HG02610 (cell line): ENCODE data around the gene AIFM2.
A peak's percentile ranks its signal among the peaks of the same experiment; 100 is the strongest.

Experiments used
- ATAC-seq: cut with Tn5 transposase; IDR thresholded peaks from one replicate; pipeline ENCODE4 v1.9.1; 2021; ENCODE audit warnings: mild to moderate bottlenecking, moderate library complexity; ENCODE audit not compliant: unreplicated experiment

The AIFM2 gene

GRCh38 chr10:70146489-70147258 lies 14.0 kb upstream of the AIFM2 start, which contains the start of gene TYSND1:
TSS of gene TYSND1 (minus strand) at chr10:70146700. CDS start at chr10:70146586, 114 bp downstream.
- peak; percentile 92 for ATAC-seq

DNA sequence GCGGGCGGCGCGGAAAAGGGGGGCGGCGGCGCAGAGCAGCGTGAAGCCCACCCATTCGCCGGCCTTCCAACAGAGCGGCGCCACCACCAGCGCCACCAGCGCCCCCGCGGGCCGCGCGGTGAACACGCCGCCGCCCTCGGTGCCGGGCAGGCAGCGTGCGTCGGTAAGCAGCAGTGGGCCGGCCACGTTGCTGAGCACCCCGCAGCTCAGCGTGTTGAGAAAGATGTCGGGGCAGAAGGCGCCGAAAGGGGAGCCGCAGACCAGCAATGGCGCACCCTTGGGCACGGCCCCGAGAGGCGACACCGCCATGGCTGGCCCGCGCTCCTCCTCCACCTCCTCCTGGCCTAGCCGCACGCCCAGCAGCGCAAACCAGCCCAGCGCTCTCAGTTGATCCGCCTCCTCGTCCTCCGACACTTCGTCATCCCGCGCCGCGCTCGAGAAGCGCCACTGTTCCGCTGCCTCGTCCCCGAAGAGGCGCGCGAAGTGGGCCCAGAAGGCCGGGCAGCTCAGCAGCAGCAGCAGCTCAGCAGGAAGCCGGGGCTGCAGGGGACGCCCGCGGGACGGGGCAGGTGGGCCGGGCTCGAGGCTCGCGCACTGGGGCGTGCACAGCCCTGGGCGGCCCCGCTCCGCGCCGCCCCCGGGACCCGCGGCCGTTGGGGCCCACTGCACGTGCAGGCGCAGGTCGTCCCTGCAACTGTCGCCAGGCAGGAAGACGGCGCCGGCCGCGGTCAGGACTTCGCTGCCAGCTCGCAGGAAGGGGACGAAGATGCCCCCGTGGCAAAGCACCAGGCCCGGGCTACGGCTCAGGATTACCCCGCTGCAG lies 13.3 kb upstream of the AIFM2 start:
- ATAC-seq, result peak; percentile 49

DNA sequence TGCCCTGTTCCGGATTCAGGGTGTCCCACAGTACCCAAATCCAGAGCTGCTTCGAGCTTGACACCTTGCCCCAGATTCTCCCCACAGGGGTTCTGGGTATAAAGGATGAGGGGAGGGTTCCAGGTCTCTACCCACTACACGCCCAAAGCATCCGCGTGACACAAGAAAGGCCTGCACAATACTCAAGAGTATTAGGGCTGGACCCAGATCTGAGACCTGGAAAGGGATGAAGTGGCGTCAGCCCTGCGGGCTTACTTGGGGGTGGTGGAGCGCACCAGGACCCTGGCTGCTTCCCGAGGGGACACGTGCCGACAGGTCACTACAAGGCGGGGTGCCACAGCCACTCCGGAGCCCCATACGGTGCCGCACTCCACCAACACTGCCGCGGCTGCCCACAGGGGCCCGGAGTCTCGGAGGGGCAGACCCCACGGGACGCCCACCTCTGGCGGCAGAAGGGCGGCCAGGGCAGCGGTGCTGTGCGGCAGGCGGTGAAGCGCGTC lies 12.6 kb upstream of the AIFM2 start:
- ATAC-seq, result peak; percentile 10

DNA sequence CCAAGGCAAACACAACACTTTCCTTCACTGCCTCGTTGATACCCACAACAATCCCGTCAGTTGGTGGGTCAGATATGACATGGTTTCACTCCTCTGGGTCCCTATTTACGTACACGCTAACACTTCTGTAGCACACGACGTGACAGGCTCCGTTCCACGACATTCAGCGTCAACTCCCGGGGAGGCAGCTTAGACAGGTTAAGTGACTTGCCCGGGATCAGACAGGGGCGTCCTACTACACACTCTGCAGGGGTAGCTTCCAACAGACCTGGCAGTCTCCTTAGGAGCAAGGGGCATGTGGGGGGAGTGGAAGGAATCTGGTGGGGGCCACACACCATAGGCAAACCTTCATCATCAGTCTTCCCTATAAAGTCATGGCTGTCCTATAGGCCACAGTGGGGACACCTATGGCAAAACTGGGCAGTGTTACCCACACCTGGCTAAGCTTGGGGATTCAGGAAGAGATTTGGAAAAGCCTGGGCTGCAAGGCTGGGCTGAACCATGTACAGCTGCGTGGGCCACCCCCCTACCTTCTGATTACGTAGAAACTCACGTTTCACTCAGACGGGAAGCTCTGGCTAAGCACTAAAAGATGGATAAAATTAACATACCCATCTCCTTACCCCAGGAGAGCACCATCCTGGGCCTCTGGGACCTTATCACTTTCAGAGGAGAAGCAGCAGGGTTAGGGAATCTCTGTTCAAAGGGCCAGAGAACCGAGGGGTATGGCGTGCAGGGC lies 11.9 kb upstream of the AIFM2 start:
- no peak for ATAC-seq

DNA sequence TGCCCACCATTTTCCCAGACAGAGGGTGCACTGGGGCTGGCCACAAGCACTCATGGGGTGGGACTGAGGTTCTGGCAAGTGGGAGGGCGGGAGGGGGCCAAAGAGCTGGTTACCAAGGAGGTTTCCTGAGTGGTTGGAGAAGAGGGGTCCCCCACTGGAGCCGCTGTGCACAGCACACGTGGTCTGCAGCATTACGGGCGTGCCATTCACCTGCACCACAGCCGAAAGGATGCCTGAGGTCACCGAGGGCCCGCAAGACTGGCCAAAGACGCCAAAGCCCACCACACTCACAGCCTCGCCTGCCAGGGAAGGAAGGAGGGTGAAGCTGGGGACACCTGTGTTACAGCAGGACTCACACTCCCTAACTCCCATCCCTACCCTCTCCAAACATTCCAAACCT lies 9.9 kb upstream of the AIFM2 start:
- ATAC-seq, result no peak

- no peak for ATAC-seq
These were observed 7.7 kb upstream of the AIFM2 start for GRCh38 chr10:70140297-70140696.

DNA sequence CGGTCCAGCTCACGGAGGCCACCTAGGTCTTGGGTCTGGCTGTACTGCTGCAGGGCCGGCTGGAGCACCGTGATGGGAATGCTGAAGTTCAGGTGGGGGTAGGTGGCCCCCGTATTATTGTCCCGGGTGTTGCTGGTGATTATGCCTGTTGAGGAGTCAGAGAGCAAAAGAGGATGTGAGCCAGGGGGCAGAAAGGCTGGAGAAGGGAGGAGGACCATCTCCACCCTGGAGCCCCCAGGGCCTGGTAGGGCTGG lies 7.3 kb upstream of the AIFM2 start:
- no peak for ATAC-seq

DNA sequence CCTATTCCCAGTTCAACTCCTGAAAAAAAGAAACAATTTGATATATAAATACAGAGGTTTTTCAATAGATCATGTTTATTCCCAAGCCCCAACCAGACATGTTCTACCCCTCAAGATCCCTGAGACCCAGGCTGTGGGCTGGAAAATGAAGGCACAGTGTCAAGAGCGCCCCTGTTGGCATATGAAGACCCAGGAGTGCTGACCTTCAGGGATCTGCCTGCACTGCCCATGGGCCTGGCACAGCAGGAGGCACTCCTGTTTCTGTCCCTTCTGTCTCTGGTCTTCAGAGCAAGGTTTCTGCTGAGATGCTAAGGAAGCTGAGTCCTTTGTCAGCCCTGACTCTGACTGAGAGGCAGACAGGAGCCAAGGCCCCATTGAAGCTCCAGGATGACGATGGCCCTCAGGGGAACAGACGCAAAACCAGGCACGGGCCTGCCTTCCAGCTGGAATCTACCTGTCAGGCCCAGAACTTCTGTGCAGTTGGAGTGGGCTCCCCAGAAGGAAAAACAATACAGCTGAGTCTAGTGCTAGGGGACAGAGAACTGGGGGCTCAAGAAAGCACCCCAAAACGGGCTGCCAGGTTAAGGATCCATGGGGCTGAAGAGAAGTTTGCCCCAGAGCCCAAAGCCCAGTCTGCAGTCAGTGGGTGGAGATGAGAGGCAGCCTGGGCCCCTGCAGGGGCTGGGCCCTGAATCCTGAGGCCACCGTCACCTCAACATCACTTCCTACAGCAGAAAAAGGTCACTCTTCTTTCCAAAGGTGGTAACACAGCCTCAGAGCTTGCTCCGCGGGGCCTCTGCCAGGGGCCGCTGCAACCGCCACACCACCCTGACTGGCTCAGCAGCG lies 6.7 kb upstream of the AIFM2 start:
- no peak for ATAC-seq

DNA sequence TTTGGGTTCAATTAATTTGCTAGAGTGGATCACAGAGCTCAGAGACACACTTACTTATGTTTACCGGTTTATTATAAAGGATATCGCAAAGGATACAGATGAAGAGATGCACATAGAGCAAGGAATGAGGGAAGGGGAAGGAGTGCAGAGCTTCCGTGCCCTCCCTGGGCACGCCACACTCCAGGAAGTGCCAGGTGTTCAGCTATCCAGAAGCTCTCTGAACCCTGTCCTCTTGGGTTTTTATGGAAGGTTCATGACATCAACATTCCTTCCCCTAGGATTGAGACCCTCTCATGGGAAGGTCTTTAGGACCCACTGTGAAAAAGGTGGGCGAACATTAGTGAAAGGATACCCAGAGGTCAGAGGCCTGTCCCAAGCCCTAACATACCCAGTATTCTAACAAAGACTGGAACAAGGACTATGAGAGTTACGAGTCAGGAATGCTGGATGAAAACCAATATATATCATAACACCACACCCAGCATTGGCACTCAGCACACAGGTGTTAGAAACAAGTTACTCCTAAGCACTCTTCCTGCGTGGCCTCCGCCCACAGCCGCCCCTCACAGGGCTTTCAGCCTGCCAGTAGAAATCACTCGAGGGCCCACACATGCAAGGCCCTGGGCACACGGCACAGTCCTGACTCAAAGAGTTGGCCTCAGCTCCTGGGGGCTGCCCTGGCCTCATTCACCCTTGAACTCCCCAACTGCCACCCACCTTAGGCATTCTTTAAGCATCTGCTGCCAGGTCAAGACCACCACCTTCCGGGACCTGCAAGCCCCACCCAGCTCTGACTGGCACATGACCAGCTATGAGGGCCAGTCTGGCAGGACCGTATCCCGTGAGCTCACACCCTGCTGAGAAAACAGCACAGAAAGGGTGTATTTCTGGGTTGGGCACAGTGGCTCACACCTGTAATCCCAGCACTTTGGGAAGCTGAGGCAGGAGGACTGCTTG lies 5.6 kb upstream of the AIFM2 start:
- ATAC-seq, result no peak

DNA sequence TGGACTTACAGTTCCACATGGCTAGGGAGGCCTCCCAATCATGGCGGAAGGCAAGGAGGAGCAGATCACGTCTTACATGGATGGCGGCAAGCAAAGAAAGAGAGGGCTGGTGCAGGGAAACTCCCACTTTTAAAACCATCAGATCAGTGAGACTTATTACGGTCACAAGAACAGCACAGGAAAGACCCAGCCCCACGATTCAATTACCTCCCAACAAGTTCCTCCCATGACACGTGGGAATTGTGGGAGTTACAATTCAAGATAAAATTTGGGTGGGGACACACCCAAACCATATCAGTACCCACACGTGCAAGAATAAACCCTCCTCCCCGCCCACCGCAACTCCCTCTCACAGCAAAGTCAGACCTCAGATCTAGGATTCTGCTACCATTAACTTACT lies 4.5 kb upstream of the AIFM2 start:
- no peak for ATAC-seq

DNA sequence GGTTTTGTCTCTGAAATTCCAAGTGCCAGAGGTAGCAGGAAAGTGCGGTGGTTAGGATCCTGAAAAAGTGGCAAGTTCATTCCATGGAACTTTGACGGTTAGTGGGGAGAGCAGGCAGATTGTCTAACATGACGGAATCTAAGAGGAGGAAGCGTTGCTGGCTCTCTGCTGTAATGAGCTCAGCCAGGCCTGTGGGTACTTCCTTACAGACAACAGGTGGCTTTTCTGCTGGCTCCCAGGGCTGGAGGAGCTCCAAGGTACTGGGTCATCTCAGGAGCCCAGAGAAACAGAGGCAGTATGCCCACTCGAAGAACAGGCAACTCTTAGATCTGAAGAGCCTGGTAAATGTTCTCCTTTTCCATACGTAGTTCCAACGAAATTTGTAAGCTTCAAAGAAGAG lies 3.1 kb upstream of the AIFM2 start:
- no peak for ATAC-seq

DNA sequence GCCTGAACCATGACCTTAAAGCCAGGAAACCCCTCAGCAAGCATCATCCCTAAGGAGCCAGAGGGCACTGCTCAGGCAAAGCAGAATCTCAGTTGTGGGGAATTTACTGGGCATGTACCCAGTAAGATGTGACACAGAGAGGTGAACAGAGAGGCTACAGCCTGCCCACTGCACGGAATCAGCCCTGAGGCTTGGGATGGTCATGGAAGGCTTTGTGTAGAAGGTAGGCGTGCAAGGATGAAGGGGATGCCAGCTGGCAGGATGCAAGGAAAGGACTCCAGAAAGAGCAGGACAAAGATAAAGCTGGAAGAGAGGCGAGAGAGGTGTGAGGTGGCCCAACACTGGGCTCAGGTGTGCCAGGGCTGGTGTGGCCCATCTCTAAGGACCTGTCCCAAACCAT lies 2.4 kb upstream of the AIFM2 start:
- no peak for ATAC-seq

GRCh38 chr10:70131560-70131937 lies 1.1 kb downstream of the AIFM2 start:
- no peak for ATAC-seq

GRCh38 chr10:70130878-70131559 lies 1.6 kb downstream of the AIFM2 start:
- no peak for ATAC-seq

DNA sequence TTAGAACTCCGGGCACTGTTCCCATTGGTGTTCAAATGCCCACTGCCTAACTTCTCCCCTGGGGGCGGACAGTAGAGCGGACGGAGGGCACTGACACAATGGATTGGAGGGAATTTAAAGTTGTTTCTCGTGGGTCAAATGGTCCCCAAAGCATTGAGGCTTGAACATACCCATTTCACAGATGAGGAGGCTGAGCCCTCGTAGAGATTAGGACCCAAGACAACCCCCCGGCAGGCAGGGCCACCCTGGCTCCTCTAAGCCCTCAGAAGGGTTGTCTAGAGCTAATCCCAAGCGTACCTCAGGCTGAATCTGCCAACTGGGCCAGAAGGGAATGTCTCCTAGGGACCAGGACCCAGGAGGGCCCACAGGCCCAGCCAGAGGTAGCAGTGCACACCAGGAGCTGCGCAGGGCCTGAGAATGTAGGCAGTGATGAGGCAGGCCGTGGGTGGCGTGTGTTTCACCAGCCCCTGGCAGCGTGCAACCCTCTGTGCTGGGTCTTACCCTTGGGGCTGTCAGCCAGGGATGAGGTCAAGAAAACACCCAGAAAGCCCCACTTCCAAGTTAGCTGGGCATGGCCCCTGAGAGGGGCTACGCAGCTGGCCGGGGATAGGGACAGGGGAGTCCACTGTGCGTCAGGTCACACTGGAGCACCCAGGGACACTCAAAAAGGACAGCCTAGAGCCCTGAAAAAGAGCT lies 5.8 kb downstream of the AIFM2 start:
- no peak for ATAC-seq

DNA sequence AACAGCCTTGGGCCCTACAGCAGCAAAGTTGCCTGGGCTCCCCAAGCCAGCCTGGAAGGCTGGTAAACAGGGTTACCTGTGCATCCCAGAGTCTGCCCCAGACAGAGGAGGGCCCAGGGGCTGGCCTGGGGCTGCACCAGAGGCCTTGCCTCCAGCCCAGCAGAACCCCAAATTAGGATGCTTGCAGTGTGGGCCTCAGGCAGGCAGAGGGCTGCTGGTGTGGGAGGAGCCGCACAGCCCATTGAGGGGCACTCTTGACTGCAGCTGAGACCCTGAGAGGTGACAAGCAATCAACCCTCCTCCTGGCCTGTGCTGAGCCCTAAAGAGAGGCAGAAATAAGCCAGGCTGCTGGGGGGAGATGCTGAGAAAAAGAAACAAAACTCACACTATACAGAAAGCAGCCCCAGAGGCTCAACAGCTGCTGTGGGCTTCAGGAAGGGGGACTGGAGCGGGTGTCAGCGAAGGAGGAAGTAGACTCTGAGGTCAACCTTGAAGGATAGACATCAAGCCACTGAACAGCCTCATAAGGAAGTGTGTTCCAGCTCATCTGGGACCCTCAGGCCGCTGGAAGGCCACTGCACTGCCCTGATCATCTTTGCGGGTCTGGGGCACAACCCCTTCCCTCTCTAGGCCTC lies 6.6 kb downstream of the AIFM2 start:
- ATAC-seq, result no peak

DNA sequence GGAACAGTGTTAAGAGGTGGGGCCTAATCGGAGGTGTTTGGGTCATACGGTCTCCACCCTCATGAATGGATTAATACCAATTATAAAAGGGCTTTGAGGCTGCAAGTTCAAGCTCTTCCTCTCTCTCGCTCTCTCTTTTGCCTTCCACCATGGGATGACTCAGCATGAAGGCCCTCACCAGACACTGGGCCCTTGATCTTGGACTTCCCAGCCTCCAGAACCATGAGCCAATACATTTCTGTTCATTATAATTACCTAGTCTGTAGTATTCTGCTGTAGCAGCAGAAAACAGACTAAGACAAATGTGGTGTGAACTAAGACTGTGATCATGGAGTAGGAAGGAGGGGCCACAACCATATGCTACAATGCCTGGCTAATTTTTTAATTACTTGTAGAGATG lies 7.7 kb downstream of the AIFM2 start:
- ATAC-seq, result no peak

GRCh38 chr10:70124415-70124814 lies 8.2 kb downstream of the AIFM2 start:
- ATAC-seq, result no peak
